Measurements from ENCODE around the gene PTGFR. TPM values are rescaled to one million over a fixed set of nuclear protein-coding genes. Genes with fewer than 3 reads are reported as not detected.

PTGFR gene
- total and polyA plus RNA-seq, 2 of the 4 experiments (the other 2 are of a cell fraction), result 1.7 to 5.4 TPM

- no TSS peak for BruUV-seq (replicated peaks)
- Histone ChIP-seq H3K18ac (ENCODE audit: low read depth, low read length) (no peak overlapping the region), H3K14ac (replicated peaks; ENCODE audit: low read depth, low read length) (no peak overlapping the region), H3K9me3 (ENCODE audit: control insufficient read depth, insufficient read depth, low read length) (peaks cover 11% of the 10 kb centered on the region), H2AFZ (replicated peaks; ENCODE audit: low read length, poor library complexity) (no peak overlapping the region), H3K4me1 (ENCODE audit: control insufficient read depth, insufficient read depth, low read length) (no peaks in the 10 kb centered on the region), H2BK120ac (ENCODE audit: low read depth, low read length) (no peak overlapping the region), H3K4me3 (ENCODE audit: insufficient read depth, low read depth, low read length) (no peak overlapping the region), H4K8ac (ENCODE audit: low read depth in 2 of 2, low read length in 2 of 2) (no peak overlapping the region), H2BK15ac (ENCODE audit: low read depth, low read length) (no peak overlapping the region), H2AK9ac (replicated peaks; ENCODE audit: low read depth, low read length, poor library complexity) (no peak overlapping the region), H3K27ac (ENCODE audit: insufficient read depth, low read length) (no peak overlapping the region), H2BK5ac (ENCODE audit: low read depth, low read length, poor library complexity, severe bottlenecking) (no peak overlapping the region), H4K20me1 (ENCODE audit: insufficient read depth, low read length) (no peaks in the 10 kb centered on the region), H3K4ac (ENCODE audit: low read depth, low read length) (no peak overlapping the region), H4K5ac (ENCODE audit: low read depth, low read length) (no peak overlapping the region), H3K56ac (ENCODE audit: extremely low read depth, insufficient read depth, low read length) (no peak overlapping the region), H3K79me1 (ENCODE audit: low read depth in 1 of 2, low read length in 2 of 2) (no peaks in the 10 kb centered on the region), H3K36me3 (ENCODE audit: control insufficient read depth, insufficient read depth, low read length) (no peaks in the 10 kb centered on the region), H3K27me3 (ENCODE audit: control insufficient read depth, insufficient read depth, low read length) (no peaks in the 10 kb centered on the region), H3K9me1 (ENCODE audit: insufficient read depth, low read length) (no peaks in the 10 kb centered on the region), H3K23ac (ENCODE audit: low read depth, low read length) (no peak overlapping the region), H4K91ac (ENCODE audit: insufficient read depth, low read depth, low read length) (no peak overlapping the region), H2BK20ac (ENCODE audit: low read depth, low read length) (no peak overlapping the region), H2AK5ac (ENCODE audit: low read depth, low read length) (no peak overlapping the region), H3K9ac (ENCODE audit: low read depth, low read length) (no peak overlapping the region), H3K4me2 (ENCODE audit: low read depth, low read length) (no peak overlapping the region)
- DNase-seq, result no peak
- ATAC-seq (ENCODE audit: low read depth), result no peak
- intact Hi-C loops (cut with micrococcal nuclease), result no loop called here
- dilution Hi-C loops (cut with HindIII; ENCODE audit: low sequenced_read_pairs, unreplicated experiment), result no loop called here
- 59% methylated on average over 3 of the region's 5 CpGs; no CpG with 5 or more reads in 1 of the 2 experiments for WGBS, 2 experiments (ENCODE audit: extremely low coverage in 2 of 2, insufficient read length in 1 of 2)
- POLR2A ChIA-PET (ENCODE audit: unreplicated experiment), result no interaction called here
- in situ Hi-C loops (cut with MboI; ENCODE audit: low sequenced_read_pairs), result no loop called here
- CTCF ChIA-PET, result no interaction called here
- TF ChIP-seq CEBPB (IDR thresholded peaks at IDR 0.05; ENCODE audit: low read depth, low read length) (no peak), POLR2A (IDR thresholded peaks at IDR 0.05; ENCODE audit: low read depth, low read length) (no peak), FOS (IDR thresholded peaks at IDR 0.05; ENCODE audit: low read depth, low read length) (no peak), BHLHE40 (IDR thresholded peaks at IDR 0.05; ENCODE audit: low read depth, low read length) (no peak), RAD21 (IDR thresholded peaks at IDR 0.05; ENCODE audit: low read length) (peak; percentile 19; the same call in 1 of the 2 replicates)
These were observed 63.1 kb downstream of the PTGFR start for GRCh38 chr1:78553859-78554258.

Measured in IMR-90 (cell line).